CD14-positive monocyte (primary cell): ENCODE data around the gene MMP26. TPM values are rescaled to one million over a fixed set of nuclear protein-coding genes. Genes with fewer than 3 reads are reported as not detected.

Source experiments
- DNase-seq, 3 donors: peaks; one replicate each; pipeline ENCODE4 v3.0.0-alpha.2; 2011 to 2022
- H2AFZ ChIP-seq: 2 replicates; pipeline ENCODE4 v1.6.0; 2012; ENCODE audit warnings: mild to moderate bottlenecking, low read depth, low read length, inconsistent platforms; ENCODE audit not compliant: insufficient read depth, poor library complexity, severe bottlenecking
- H3K27ac ChIP-seq, 2 donors: 1 replicate in 1 of 2; 2 replicates in 1 of 2; pipeline ENCODE4 v1.5.1; 2012 to 2013; ENCODE audit warnings: low read length in 2 of 2, control low read depth in 1 of 2, inconsistent platforms in 1 of 2, low read depth in 1 of 2, mild to moderate bottlenecking in 1 of 2
- H3K27me3 ChIP-seq, 2 donors: one replicate each; pipeline versions ENCODE4 v1.6.0 to v1.6.1; 2011 to 2013; ENCODE audit warnings: low read length in 2 of 2; ENCODE audit not compliant: control insufficient read depth in 2 of 2, insufficient read depth in 2 of 2
- H3K36me3 ChIP-seq, 2 donors: replicated peaks in 1 of 2; 1 replicate in 1 of 2; 2 replicates in 1 of 2; pipeline versions ENCODE4 v1.5.1 to v1.6.1; 2012 to 2013; ENCODE audit warnings: low read length in 2 of 2, control low read depth in 1 of 2, inconsistent platforms in 1 of 2, mild to moderate bottlenecking in 1 of 2; ENCODE audit not compliant: insufficient read depth in 2 of 2, control insufficient read depth in 1 of 2
- H3K4me1 ChIP-seq, 2 donors: 1 replicate in 1 of 2; 2 replicates in 1 of 2; pipeline versions ENCODE4 v1.5.1 to v1.6.1; 2012 to 2013; ENCODE audit warnings: low read length in 2 of 2, control low read depth in 1 of 2, inconsistent platforms in 1 of 2, mild to moderate bottlenecking in 1 of 2, moderate library complexity in 1 of 2; ENCODE audit not compliant: insufficient read depth in 2 of 2, control insufficient read depth in 1 of 2
- H3K4me2 ChIP-seq: replicated peaks from 2 replicates; pipeline ENCODE3; 2012; ENCODE audit warnings: low read length, moderate library complexity, mild to moderate bottlenecking; ENCODE audit not compliant: poor library complexity, severe bottlenecking; ENCODE audit errors: extremely low read depth
- H3K4me3 ChIP-seq, 3 experiments: fragments of 200-600 bp in 1 of 3; sonication (generic) in 1 of 3; replicated peaks in 1 of 3; 1 replicate in 2 of 3; 2 replicates in 1 of 3; pipeline ENCODE4 v1.5.1; 2011 to 2013; ENCODE audit warnings: low read length in 3 of 3, mild to moderate bottlenecking in 3 of 3, control low read depth in 2 of 3, low read depth in 2 of 3, inconsistent platforms in 1 of 3, moderate library complexity in 1 of 3
- H3K79me2 ChIP-seq: 2 replicates; pipeline ENCODE4 v1.6.0; 2012; ENCODE audit warnings: mild to moderate bottlenecking, control low read depth, inconsistent platforms, low read length, moderate library complexity; ENCODE audit not compliant: insufficient read depth
- H3K9ac ChIP-seq: 2 replicates; pipeline ENCODE4 v1.6.0; 2017; ENCODE audit warnings: low read length, mild to moderate bottlenecking; ENCODE audit not compliant: insufficient read depth, poor library complexity, severe bottlenecking
- H3K9me3 ChIP-seq, 2 donors: replicated peaks in 1 of 2; 1 replicate in 1 of 2; 2 replicates in 1 of 2; pipeline versions ENCODE4 v1.5.1 to v1.6.1; 2012 to 2013; ENCODE audit warnings: low read length in 2 of 2, control low read depth in 1 of 2; ENCODE audit not compliant: control insufficient read depth in 1 of 2, insufficient read depth in 1 of 2
- H4K20me1 ChIP-seq: 2 replicates; pipeline ENCODE4 v1.6.0; 2012; ENCODE audit warnings: mild to moderate bottlenecking, low read length, control low read depth, moderate library complexity; ENCODE audit not compliant: insufficient read depth
- H3K27ac Mint-ChIP-seq, 7 donors: one replicate each; pipeline ENCODE4 v1.8.0; 2020; ENCODE audit warnings: mild to moderate bottlenecking in 7 of 7, mixed read lengths in 7 of 7, moderate library complexity in 6 of 7, inconsistent platforms in 2 of 7
- H3K27me3 Mint-ChIP-seq, 3 donors: one replicate each; pipeline ENCODE4 v1.8.0; 2021 to 2022; ENCODE audit warnings: low read depth in 3 of 3, mild to moderate bottlenecking in 3 of 3, mixed read lengths in 3 of 3, moderate library complexity in 3 of 3, inconsistent platforms in 1 of 3
- H3K36me3 Mint-ChIP-seq, 2 donors: one replicate each; pipeline ENCODE4 v1.8.0; 2020; ENCODE audit warnings: mixed read lengths in 2 of 2, inconsistent platforms in 1 of 2, mild to moderate bottlenecking in 1 of 2
- H3K4me1 Mint-ChIP-seq: one replicate; pipeline ENCODE4 v1.8.0; 2020; ENCODE audit warnings: mild to moderate bottlenecking, mixed read lengths
- H3K4me3 Mint-ChIP-seq, 2 donors: one replicate each; pipeline ENCODE4 v1.8.0; 2020; ENCODE audit warnings: mild to moderate bottlenecking in 2 of 2, mixed read lengths in 2 of 2, moderate library complexity in 1 of 2
- H3K9me3 Mint-ChIP-seq, 7 donors: one replicate each; pipeline ENCODE4 v1.8.0; 2020 to 2022; ENCODE audit warnings: mixed read lengths in 7 of 7, mild to moderate bottlenecking in 6 of 7, moderate library complexity in 6 of 7, inconsistent platforms in 2 of 7
- WGBS: methylation state at CpG from one replicate; pipeline ENCODE4 v1.1.5; 2013; ENCODE audit warnings: missing lambda C conversion rate; ENCODE audit not compliant: insufficient coverage; 5-methylcytosine and 5-hydroxymethylcytosine counted together
- intact Hi-C, 2 donors: fragments of 100-400 bp; cut with micrococcal nuclease; formaldehyde crosslinking; loops; one replicate each; pipeline versions ENCODE4 v1.15.0 to v1.15.1; 2023
- polyA plus RNA-seq, 3 donors: library from polyadenylated mRNA; depleted of rRNA in 1 of 3; unstranded in 2 of 3; stranded (reverse) in 1 of 3; fragments of 300-500 nt in 2 of 3; fragments of >200 nt in 1 of 3; fragmentation: Illumina TruSeq in 2 of 3; gene quantifications; 1 replicate in 2 of 3; 2 replicates in 1 of 3; pipeline ENCODE4 v1.2.3, GENCODE V29; 2012 to 2021
- TF ChIP-seq, protein P1 (sequence below): fragments of 200-600 bp; IDR thresholded peaks from one replicate; pipeline ENCODE4 v1.8.0; 2022; ENCODE audit warnings: antibody characterized with exemption, mild to moderate bottlenecking

MMP26 gene
- polyA plus RNA-seq, 3 donors: not detected

DNA sequence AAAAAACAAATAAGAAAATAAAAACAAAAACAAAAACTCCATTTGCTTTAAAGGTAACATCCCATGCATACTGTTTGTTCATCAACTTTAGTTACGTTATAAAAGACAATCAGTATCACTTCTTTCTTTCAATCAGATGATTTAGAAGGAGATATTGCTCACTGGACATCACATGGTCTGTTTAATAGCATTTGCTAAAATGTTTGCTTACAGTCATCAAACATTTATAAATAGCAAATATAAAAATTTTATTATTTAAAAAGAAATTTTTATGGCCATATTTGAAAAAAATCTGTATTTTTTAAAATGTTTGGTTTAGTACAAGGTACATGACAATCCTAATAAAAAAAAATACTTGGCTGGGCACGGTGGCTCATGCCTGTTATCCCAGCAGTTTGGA, 22.6 kb downstream of the MMP26 start:
- no peak for DNase-seq
- WGBS: no CpG with 5 or more reads among the region's 2 CpGs
- Histone ChIP-seq H3K9ac (no peak overlapping the region), H3K27ac (no peak overlapping the region), H3K9me3 (peaks cover 0 to 12% of the 10 kb centered on the region in 2 donors), H3K79me2 (no peaks in the 10 kb centered on the region), H3K4me3 (no peak overlapping the region), H3K4me2 (no peak overlapping the region), H4K20me1 (no peaks in the 10 kb centered on the region), H3K4me1 (no peaks in the 10 kb centered on the region), H2AFZ (no peak overlapping the region), H3K27me3 (no peaks in the 10 kb centered on the region), H3K36me3 (no peaks in the 10 kb centered on the region)
- Mint-ChIP-seq H3K27me3 (peaks cover 0 to 4% (median 1%) of the 10 kb centered on the region in 3 donors), H3K27ac (no peak overlapping the region), H3K4me3 (no peak overlapping the region), H3K36me3 (no peaks in the 10 kb centered on the region), H3K4me1 (no peaks in the 10 kb centered on the region), H3K9me3 (peaks cover 0 to 12% (median 6%) of the 10 kb centered on the region in 7 donors)
- TF ChIP-seq, protein P1, sequence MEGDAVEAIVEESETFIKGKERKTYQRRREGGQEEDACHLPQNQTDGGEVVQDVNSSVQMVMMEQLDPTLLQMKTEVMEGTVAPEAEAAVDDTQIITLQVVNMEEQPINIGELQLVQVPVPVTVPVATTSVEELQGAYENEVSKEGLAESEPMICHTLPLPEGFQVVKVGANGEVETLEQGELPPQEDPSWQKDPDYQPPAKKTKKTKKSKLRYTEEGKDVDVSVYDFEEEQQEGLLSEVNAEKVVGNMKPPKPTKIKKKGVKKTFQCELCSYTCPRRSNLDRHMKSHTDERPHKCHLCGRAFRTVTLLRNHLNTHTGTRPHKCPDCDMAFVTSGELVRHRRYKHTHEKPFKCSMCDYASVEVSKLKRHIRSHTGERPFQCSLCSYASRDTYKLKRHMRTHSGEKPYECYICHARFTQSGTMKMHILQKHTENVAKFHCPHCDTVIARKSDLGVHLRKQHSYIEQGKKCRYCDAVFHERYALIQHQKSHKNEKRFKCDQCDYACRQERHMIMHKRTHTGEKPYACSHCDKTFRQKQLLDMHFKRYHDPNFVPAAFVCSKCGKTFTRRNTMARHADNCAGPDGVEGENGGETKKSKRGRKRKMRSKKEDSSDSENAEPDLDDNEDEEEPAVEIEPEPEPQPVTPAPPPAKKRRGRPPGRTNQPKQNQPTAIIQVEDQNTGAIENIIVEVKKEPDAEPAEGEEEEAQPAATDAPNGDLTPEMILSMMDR: no peak
- intact Hi-C loops: no loop called here

DNA sequence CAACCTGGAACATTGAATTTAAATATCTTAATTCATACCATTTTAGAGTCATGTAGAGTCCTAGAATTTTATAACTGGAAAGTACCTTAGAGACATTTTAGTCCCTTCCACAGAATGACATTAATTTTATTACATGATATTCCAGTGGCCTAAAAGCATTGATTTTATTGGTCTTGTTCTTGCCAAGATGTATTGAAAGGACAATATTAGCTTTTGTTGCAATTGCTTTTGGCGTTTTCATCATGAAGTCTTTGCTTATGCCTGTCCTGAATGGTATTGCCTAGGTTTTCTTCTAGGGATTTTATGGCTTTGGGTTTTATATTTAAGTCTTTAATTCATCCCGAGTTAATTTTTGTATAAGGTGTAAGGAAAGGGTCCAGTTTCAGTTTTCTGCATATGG, 36.2 kb downstream of the MMP26 start:
- no peaks in the 10 kb centered on the region for H3K79me2 ChIP-seq
- TF ChIP-seq, protein P1: no peak
- H3K27me3 ChIP-seq: no peaks in the 10 kb centered on the region
- no peaks in the 10 kb centered on the region for H3K36me3 ChIP-seq
- no peak overlapping the region for H3K4me3 Mint-ChIP-seq
- no peak for DNase-seq
- WGBS: no CpG with 5 or more reads among the region's 2 CpGs
- no peak overlapping the region for H3K4me2 ChIP-seq
- no peaks in the 10 kb centered on the region for H4K20me1 ChIP-seq
- intact Hi-C loops: no loop called here
- peaks cover 0 to 4% (median 0%) of the 10 kb centered on the region in 3 donors for H3K27me3 Mint-ChIP-seq
- H3K4me1 Mint-ChIP-seq: peaks cover 3% of the 10 kb centered on the region
- no peaks in the 10 kb centered on the region for H3K9me3 ChIP-seq
- no peak overlapping the region for H2AFZ ChIP-seq
- no peaks in the 10 kb centered on the region for H3K36me3 Mint-ChIP-seq
- no peak overlapping the region for H3K4me3 ChIP-seq
- H3K9ac ChIP-seq: no peak overlapping the region
- H3K27ac Mint-ChIP-seq: no peak overlapping the region
- H3K4me1 ChIP-seq: no peaks in the 10 kb centered on the region
- H3K9me3 Mint-ChIP-seq: peaks cover 0 to 4% (median 0%) of the 10 kb centered on the region in 7 donors
- H3K27ac ChIP-seq: no peak overlapping the region
